Inflammatory macrophage treated with lipopolysaccharide for 4 hours (primary cell): Measurements from ENCODE around the gene FOXD1.

Experiments
- DNase-seq: peaks from one replicate; pipeline ENCODE4 v3.0.0-alpha.2; 2020

The FOXD1 gene

DNA sequence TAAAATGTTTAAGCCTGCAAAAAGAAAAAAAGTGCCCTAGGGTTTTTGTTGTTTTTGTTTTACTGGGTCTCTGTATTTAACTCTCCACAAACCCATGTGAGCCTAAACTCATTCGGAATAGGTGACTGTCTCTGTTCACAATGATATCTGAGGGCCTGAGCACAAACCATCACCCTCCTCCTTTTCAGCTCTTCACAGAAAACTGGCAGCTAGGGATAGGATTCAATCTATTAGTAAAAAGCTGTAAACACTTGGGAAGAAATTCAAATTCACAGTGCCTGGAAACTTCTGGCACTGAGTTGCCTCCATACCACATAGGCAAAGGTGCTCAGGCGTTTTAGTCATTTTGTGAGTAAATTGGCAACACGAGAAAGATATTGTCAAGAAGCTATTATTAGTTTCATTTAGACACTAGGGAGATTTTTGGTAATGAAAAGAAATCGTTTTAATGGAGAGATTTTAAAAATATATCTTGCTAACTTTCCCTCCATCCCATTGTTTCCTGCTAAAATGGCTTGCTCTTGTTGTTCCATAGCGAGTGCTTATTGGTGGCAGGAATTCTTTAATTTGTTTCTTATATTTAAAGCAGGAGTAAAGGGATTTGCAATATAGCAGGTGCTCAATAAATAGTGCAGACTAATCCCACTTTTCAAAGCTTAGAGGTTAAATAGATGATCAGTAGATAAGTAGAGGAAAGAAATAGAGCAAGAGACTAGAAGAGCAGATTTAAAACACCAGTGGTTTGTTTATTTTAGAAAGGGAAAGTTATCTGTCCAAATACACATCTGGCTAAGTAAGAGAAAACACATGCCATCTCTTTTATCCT, 9.7 kb downstream of the FOXD1 start:
- no peak for DNase-seq

- DNase-seq, result no peak
Observed at GRCh38 chr5:73437777-73438644, 10.6 kb downstream of the FOXD1 start.

DNA sequence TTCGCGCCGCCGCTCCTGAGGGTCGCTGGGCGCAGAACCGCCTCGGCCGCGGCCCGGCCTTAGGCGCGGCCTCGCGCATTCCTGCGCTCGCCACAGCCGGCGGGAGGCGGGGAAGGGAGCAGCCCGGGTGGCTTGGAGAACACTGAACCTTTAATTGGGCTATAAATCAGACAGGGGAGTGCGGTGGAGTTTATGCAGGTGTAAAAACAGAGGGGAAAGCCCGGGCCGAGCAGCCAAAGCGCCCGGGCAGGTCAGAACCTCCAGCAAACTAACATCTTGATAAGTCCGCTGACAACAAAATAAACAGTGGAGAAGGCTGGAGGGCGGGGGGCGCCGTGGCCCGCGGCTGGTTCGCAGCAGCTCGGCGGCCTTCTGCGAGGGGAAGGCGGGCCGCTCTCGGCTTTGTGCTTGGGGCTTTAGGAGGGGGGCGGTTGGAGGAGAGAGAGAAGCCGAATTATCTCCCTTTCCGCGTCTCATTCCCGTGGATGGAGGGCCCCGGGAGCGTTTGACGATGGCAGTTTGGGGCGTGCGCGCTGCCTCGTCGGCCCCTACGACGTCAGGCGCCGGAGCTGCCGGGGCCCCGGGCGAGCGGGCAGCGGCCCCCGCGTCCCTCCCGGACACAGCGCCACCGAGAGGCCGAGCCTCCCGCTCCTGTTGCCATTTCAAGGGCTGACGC, 11.3 kb downstream of the FOXD1 start:
- DNase-seq, result no peak

GRCh38 chr5:73436535-73437100, 12.0 kb downstream of the FOXD1 start:
- no peak for DNase-seq

GRCh38 chr5:73435759-73436534, 12.6 kb downstream of the FOXD1 start:
- DNase-seq, result no peak

DNA sequence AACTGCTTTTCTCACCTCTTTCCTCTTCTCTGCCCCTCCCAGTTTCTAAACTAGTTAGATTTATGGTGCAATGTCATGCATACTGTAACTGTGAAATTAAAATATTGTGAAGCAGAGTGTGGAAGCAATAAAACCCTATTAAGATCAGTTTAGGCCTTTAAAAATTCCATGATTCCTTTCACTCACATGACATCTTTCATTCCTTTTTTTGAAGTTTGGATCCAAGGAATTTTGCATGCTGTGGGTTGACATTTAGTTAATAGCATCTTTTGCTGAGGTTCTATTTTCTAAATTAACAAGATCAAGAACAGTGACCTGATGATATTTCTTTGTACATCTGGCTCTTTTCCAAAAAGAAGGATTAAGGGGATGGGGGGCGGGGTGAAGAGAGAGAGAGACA, 13.7 kb downstream of the FOXD1 start:
- no peak for DNase-seq

GRCh38 chr5:73434461-73434860, 14.1 kb downstream of the FOXD1 start:
- DNase-seq, result no peak

DNA sequence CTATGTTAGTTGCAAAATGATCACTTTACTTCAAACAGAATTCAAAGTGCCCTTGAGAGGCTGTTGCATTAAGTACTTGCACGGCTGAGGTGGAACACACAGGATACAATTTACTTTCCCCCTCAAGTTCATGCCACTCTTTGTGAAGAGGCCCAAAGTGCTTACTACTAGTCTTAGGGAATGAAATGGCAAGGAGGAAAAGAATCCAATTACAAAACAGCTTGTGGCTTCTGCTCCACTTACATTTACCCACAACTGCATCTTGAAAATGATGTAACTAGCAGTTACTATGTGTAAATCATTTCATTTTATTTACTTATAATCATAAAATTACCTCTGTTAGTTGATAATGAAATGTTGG, 14.6 kb downstream of the FOXD1 start:
- no peak for DNase-seq

GRCh38 chr5:73433272-73433981, 15.2 kb downstream of the FOXD1 start:
- no peak for DNase-seq

GRCh38 chr5:73431204-73431851, 17.2 kb downstream of the FOXD1 start:
- DNase-seq, result no peak

- DNase-seq, result no peak
Observed at GRCh38 chr5:73426034-73426433, 22.5 kb downstream of the FOXD1 start.

GRCh38 chr5:73424556-73424977, 24.0 kb downstream of the FOXD1 start:
- no peak for DNase-seq

- no peak for DNase-seq
Observed at GRCh38 chr5:73422164-73422563, 26.4 kb downstream of the FOXD1 start.

DNA sequence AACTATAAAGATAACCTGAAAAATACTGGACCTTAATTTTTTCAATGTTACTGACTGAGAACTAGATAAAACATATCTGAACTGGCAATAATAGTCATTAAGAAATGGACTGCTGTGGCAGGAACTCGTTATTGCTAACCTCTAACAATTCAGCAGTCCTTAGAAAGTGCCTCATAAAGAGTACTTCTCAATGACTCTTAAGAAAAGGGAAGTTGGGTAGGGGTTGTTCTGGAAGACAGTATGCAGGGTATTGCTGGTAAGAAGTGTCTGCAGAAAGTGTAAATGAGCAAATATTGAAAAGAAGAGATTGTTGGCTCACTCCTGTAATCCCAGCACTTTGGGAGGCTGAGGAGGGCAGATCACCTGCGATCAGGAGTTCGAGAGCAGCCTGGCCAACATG, 27.9 kb downstream of the FOXD1 start:
- no peak for DNase-seq

DNA sequence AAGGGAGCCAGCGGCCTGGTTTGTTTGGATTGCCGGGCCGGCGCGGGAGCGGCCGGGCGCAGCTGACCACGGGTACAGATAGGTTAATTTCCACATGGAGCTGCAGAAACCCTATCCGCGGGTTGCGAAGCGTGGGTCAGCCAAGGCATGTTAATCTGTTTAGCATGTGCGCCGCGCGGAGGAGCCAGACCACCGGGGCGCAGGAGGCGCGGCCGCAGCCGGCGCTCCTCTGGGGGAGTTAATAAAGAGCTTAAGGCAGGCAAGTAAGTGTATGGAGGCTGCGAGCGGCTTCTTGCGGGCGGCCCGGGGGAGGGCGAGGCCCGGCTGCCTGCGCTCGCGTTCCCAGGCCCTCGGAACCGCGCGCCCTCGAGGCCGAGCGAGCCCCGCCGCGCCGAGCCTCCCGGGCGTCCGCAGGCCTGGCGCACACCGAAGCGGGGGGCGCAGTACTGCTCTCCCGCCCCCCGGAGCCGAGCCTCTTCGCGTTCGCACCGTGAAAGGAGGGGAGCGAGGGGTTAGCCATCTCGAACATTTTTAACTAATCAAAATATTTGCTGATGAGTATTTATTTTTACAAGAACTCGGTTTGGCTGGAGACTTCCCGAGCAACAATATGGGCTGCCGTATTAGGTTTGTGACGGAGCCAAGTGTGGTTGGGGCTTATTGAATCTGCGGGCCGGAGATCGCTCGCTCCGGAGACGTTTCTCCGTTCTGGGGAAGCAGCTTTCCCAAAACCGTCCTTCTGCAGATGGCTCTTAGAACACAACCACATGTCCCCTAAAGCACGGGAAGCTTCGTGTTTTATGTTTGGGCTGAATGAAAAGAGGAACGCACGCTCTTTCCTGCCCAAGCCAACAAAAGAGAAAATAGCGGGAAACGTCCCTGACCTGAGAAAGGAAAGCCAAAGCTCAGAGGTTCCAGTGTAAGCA, 28.8 kb downstream of the FOXD1 start:
- no peak for DNase-seq

DNA sequence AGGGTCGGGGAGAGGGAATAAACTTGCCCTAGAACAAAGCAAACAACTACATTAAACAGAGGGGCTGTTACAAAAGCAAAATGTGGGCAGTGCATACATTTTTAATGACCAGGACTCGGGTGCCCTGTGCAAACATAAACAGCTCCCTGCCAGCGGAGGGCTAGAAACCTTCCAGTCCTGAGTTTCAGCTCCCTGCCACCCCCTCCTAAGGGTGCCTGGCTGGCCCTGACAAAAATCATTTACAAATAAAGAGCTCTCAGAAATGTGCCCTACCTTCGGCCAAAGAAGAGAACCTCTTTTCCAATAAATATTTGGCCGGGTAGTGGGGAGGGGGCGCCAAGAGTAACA, 29.5 kb downstream of the FOXD1 start:
- DNase-seq, result no peak

DNA sequence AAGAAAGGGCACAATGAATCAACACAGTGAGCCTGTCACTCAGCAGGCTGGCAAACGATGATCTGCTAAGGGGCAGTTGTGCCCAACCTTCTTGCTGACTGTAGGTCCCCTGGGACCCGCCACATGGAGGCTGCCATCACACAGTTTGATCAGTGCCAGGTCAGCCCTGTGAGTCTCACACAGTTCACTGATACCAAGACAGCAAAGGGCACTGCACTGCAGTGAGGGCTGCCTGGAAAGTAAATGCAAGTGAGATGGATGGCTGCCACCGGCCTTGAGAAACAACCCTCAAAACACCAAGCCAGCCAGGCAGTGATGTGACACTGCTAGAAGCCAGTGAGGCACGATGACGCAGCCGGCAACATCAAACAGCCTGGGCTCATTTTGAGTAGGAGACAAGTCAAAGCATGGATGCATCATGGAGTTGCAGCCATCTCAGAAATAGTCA, 30.3 kb downstream of the FOXD1 start:
- DNase-seq, result no peak

DNA sequence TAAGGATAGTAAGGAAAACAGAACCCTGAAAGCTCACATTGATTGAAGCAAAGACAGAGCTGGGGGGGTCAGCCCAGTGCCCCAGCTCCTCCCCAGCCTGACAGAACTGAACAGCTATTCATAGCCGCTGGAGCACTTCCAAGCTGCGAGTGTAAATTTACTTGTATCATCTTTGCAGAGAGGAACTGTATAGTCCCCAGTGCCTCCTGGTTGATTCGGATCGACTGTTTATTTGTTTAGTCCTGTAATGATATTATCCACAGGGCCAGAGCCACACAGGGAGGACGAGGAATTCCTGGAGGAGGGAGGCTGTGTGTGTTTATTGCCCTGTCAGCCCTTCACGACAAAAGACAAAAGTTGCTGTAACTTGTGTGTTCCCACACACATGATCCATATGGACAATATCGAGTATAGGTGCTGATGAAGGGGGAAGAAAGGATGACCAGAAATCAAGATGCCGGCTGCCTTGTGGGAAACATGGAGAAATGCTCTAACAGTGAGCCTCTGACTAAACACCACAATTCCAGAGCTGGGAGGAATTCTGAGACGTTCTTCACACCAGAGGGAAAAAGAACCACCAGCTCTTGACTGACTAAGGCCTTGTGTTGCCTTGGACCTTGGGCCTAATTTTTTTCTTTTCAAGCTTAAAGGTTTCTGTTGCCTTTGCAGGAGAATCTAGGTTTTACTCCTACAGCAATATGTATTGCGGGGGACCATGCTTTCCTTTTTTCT, 31.1 kb downstream of the FOXD1 start:
- DNase-seq, result no peak

GRCh38 chr5:73415617-73416016, 33.0 kb downstream of the FOXD1 start:
- DNase-seq, result no peak
